T-helper 1 cell treated with Interleukin-12 subunit alpha and Interleukin-12 subunit beta and Interleukin-4 antibody, amounts not matched to agents 30 ng/mL and 1 ng/mL, for 36 hours (primary cell): Measurements from ENCODE around the gene SMYD3. TPM values are rescaled to one million over a fixed set of nuclear protein-coding genes. Genes with fewer than 3 reads are reported as not detected.

Experiments
- intact Hi-C: fragments of 100-400 bp; cut with micrococcal nuclease; formaldehyde crosslinking; loops from one replicate; pipeline ENCODE4 v1.15.1; 2024
- total RNA-seq: library from RNA; stranded (reverse); gene quantifications from 2 replicates; pipeline ENCODE4 v1.2.3, GENCODE V29; 2022

SMYD3 gene
- total RNA-seq, 1 donor from 2014 or later: 24.1 TPM

GRCh38 chr1:246516126-246516525 is 9.0 kb upstream of the SMYD3 start:
- intact Hi-C loops: no loop called here

- intact Hi-C loops: no loop called here
Measured at GRCh38 chr1:246515390-246516005, 8.4 kb upstream of the SMYD3 start.

DNA sequence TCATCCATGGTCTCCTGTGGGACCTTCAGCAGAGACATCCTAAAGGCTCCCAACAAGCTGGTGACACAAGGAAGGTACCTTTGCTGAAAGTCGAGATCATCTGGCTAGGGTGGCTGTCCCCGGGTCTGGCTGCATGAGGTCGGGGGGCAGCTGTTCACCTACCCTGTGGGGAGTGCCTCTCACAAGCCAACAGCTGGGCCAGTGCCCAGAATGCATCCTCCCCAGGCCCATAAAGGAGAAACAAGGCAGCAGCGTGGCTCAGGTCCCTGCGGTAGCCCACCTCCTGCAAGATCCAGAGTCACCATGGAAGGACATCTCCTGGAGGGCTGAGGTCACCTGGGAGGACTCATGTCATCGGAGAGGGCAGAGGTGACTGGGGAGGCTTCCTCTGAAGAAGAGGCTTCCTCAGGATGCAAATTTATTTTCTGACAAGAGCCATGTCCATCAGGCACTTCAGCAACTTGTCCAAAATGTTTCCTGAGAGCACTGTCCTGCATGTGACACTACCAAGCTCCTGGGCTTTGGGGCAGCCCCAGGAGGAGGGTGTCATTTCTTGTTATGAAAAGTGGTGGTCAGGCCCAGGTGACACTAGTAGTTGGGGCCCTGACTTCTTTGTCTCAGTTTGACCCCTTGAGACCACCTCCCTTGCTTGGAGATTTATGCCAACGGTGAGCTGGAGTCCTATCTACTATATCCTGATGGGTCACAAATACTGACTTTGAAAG is 6.7 kb upstream of the SMYD3 start:
- intact Hi-C loops: no loop called here

DNA sequence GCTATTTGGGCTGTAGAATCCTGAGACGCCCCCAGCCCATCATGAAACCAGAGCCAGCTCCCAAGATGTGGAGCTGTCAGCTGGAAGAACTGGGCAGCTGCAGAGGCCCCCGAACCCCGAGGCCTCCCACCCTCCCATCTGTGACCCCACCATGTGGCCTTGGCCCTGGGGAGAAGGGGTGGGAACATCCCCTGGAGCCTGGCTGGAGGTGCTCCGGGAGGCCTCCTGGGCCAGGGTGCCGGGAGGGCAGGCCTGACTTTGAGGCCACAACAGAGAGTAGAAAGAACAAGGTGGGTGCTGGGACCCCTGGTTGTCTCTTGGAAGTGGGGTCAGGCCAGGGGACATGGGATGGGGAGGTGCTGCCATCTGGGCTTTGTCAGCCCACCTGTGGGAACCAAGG is 6.0 kb upstream of the SMYD3 start:
- intact Hi-C loops: no loop called here

GRCh38 chr1:246512635-246513034 is 5.6 kb upstream of the SMYD3 start:
- intact Hi-C loops: no loop called here

- intact Hi-C loops: no loop called here
Measured at GRCh38 chr1:246512230-246512629, 5.2 kb upstream of the SMYD3 start.

- intact Hi-C loops: no loop called here
Measured at GRCh38 chr1:246511203-246511602, 4.1 kb upstream of the SMYD3 start.

DNA sequence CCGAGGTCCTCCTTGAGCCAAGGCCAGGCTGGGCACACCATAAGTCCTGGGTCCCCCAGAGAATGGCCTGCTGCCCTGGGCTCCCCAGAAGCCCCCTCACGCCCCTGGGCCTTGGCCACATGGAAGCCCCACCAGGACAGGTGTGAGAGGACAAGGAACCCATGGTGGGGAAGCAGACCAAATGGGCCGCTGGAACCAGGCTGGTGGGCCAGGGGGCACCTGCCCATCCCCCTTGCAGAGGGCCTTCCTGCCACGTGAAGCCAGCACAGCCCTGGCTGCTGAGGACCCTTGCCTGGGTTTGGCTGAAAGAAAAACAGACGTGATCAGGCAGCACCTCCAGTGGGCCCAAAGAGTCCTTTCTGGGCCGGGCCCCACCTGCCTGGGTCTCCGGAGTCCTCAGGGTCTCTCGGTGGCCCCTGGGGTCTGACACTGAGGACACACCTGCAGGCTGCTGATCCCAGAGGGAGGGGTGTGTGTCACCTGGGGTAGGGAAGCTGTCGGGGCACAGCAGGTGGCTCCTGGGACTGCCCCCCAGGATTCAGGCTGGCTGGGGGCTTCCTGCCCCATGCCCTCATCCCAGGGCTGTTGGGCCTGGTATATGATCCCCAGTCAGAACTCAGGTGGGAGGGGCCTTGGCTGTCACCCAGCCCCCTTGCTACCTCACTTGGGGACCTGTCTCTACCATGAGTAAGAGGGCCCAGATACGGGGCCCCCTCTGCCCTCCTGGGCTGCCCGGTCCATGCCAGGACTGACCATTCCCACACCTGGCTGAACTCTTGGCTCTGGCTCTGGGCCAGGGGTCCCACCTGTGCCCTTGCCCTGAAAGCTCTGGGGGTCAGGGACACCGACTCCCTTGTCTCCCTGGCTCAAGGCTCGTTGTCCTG is 3.3 kb upstream of the SMYD3 start:
- intact Hi-C loops: no loop called here

- intact Hi-C loops: loop anchor here (10.0 kb wide), 2 partner anchors 366 to 566 kb away; partner anchors contain the start of gene ZNF670
Measured at GRCh38 chr1:246508897-246509688, 2.0 kb upstream of the SMYD3 start.

GRCh38 chr1:246506367-246506673 is 759 bp downstream of the SMYD3 start:
- intact Hi-C loops: loop anchor here (2.0 to 10.0 kb wide), 6 partner anchors 368 to 1854 kb away; partner anchors contain the start of genes AHCTF1, DESI2 and ZNF670

GRCh38 chr1:246503341-246503740 is 3.7 kb downstream of the SMYD3 start:
- intact Hi-C loops: loop anchor here (10.0 kb wide), 2 partner anchors 371 to 571 kb away; partner anchors contain the start of gene ZNF670

- intact Hi-C loops: loop anchor here (1.0 kb wide), 6 partner anchors 10 to 1344 kb away; partner anchors contain the start of genes CNST, SMYD3 and TFB2M
Measured at GRCh38 chr1:246497331-246497915, 9.7 kb downstream of the SMYD3 start.

DNA sequence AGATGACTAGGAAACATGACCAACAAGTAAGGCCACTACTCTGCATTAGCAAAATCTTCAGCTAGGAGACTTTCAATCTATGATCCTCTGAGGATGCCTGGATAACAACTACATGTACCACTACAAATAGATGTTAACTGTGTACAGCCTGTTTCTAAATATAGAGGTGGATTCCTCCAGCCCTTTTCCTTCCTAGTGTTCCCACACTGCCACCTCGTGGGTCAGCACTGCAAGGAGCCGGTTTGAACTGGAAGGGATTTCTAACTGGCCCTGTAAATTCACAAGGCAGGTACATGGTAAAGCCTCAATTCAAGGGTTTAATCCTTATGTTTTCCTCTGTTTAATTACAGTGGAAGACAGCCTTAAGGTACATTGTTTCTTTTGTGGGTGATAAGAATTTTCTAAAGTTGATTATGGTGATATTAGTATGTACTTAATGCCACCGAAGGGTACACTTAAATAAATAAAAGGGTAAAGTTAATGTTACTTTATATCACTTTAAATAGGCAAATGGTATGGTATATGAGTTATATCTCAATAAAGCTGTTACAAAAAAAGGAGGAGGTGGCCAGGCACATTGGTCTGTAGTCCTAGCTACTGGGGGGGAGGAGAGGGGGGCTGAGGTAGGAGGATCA is 14.4 kb downstream of the SMYD3 start:
- intact Hi-C loops: loop anchor here (1.0 to 5.0 kb wide), 2 partner anchors 375 to 1339 kb away; no protein-coding TSS in a partner anchor

DNA sequence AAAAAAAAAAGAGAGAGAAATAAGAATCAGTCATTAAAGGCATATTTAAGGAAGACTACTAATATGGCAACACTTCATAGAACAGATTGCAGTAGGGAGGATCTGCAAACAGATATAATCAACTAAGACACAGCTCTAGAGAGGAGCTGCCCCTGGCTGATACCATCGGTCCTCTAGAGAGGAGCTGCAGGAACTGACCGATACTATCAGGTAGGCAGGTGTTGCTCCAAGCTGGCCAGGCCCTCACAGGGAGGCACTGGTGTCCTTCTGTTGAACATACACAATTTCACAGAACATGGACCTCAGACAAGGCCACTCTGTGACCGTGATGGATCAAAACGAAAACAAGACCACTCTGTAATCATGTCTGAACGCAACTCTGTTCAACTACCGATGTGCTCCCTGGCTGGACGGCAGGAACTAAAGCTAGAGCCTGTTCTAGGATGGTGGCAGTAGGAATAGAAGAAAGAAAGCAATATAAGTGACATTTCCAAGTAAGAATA is 15.5 kb downstream of the SMYD3 start:
- intact Hi-C loops: loop anchor here (1.0 to 5.0 kb wide), 2 partner anchors 374 to 1338 kb away; no protein-coding TSS in a partner anchor

DNA sequence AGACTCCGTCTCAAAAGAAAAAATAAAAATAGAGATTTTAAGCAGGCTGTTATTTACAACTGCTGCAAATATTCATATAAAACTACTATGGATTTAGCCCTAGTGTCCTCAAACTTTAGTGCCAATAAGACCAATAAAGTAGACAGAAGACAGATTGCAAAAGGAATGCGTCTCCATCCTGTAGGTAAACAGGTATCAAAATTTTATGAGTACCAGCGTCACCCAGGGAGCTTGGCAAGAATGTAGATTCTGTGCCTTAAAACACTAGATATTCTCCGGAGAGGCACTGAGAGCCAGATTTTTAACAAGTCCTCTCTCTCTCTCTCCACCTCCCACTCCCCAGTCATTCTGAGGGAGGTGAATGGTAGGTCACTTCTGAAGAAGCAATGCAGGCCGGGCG is 18.4 kb downstream of the SMYD3 start:
- intact Hi-C loops: no loop called here

- intact Hi-C loops: no loop called here
Measured at GRCh38 chr1:246483569-246483933, 23.5 kb downstream of the SMYD3 start.

GRCh38 chr1:246482805-246483568 is 24.1 kb downstream of the SMYD3 start:
- intact Hi-C loops: no loop called here

- intact Hi-C loops: no loop called here
Measured at GRCh38 chr1:246479061-246479460, 28.0 kb downstream of the SMYD3 start.

DNA sequence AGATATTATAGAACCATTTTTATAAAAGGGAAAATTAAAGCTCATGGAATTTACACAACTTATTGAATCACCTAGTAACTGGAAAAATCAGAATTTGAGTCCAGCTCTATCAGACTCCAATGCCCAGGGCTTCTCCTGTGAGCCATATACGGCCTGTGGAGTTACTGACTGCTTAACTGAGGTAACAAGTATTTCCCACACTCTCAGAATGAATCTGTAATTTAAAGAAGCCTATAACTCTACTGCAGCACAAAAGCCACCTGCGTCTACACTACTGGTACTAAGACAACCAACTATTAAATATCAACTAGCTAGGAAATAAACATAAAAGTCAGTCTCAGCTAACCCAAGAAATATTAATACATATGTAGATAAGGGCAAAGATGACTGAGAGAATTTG is 29.4 kb downstream of the SMYD3 start:
- intact Hi-C loops: no loop called here
